GM13977 (cell line): ENCODE data around the gene ADAMTS6.

Source experiments
- DNase-seq: peaks from one replicate; pipeline ENCODE4 v3.0.0; 2012; ENCODE audit warnings: low spot score
- CTCF ChIP-seq: IDR thresholded peaks from 2 replicates; pipeline ENCODE4 v1.5.1; 2012; ENCODE audit warnings: mild to moderate bottlenecking, control low read depth; ENCODE audit not compliant: insufficient read depth; ENCODE audit errors: extremely low read depth, missing control alignments
- in situ Hi-C: fragments of 300-500 bp; cut with MboI; formaldehyde crosslinking; loops from one replicate; pipeline ENCODE4 v1.12.0; 2022; ENCODE audit warnings: low sequenced_read_pairs, low pct_unique_long_range_greater_than_20kb, mixed read lengths, inconsistent platforms; ENCODE audit not compliant: unreplicated experiment

ADAMTS6 gene

GRCh38 chr5:65173130-65173525, 308.6 kb downstream of the ADAMTS6 start:
- DNase-seq = no peak
- in situ Hi-C loops = no loop called here
- no peak for TF ChIP-seq CTCF

- TF ChIP-seq CTCF = no peak
- in situ Hi-C loops = no loop called here
- peak; percentile 78 for DNase-seq
Measured at GRCh38 chr5:65172486-65173129, 309.1 kb downstream of the ADAMTS6 start.

GRCh38 chr5:65171645-65172044, 310.1 kb downstream of the ADAMTS6 start:
- in situ Hi-C loops = no loop called here
- no peak for DNase-seq
- TF ChIP-seq CTCF = no peak

- no peak for TF ChIP-seq CTCF
- in situ Hi-C loops = no loop called here
- no peak for DNase-seq
Measured at GRCh38 chr5:65163698-65164097, 318.0 kb downstream of the ADAMTS6 start.

GRCh38 chr5:65161655-65162054, 320.1 kb downstream of the ADAMTS6 start:
- DNase-seq = no peak
- no peak for TF ChIP-seq CTCF

GRCh38 chr5:65157906-65158603, 323.7 kb downstream of the ADAMTS6 start:
- DNase-seq = no peak
- TF ChIP-seq CTCF = no peak
- in situ Hi-C loops = no loop called here

More at GRCh38 chr5:65161655-65162054, 320.1 kb downstream of the ADAMTS6 start:
- in situ Hi-C loops = no loop called here
